ENCODE data around the gene ZBTB40. TPM values are rescaled to one million over a fixed set of nuclear protein-coding genes. Genes with fewer than 3 reads are reported as not detected.

The ZBTB40 gene
- total and polyA plus RNA-seq, 2 of the 13 experiments (the other 11 are each of a cell fraction or from before 2014, with no cell fraction given), result 8.8 to 16.5 TPM

DNA sequence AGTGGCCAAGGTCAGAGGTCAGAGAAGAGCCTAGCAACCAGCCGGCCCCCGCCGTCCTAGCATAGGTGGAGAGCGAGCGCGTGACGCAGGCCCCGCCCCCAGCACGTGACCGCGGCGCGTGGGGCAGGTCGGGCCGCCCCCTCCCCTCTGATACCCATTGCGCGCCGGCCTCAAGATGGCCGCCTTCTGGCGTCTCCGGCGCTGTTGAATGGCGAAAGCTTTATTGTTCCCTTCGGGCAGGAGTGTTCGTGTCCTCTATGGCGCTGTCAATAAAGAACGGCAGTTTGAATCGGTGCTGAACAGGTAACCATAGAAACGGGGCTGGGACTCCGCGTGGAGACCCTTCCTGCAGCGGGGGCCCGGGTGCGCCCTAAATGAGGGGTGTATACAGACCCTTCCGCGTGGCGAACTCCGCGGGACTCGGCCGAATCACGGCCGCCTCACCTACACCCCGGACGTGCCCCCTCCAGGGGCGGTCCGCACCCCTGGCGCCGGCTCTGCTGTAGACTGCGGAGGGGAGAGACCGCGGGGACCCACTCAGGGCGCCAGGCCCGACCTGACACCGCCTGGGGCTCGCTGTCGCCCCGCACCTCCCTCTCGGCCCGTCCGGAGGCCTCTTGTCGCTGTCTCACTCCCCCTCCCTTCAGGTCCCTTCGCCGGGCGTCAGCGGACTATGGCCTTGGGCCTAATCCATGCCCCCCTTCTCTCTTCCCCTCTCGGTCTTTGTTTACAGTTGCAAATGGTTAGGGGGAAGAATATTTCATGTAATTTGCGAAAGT is at the start of gene ZBTB40 (continued):
- TF ChIP-seq ZNF670 (CRISPR knock-in tag; IDR thresholded peaks at IDR 0.05; ENCODE audit: borderline replicate concordance) (peak; percentile 94), GZF1 (CRISPR knock-in tag; IDR thresholded peaks at IDR 0.05) (no peak), RARA (CRISPR knock-in tag; IDR thresholded peaks at IDR 0.05) (peak; percentile 69), ATM (IDR thresholded peaks at IDR 0.05; ENCODE audit: borderline replicate concordance) (no peak), ZNF766 (CRISPR knock-in tag; IDR thresholded peaks at IDR 0.05; ENCODE audit: borderline replicate concordance) (0 out of 2 replicates have a peak, but pooled peaks have one; percentile 20), ZNF883 (CRISPR knock-in tag; IDR thresholded peaks at IDR 0.05; ENCODE audit: not compliant biosample characterization) (no peak), HMGA1 (CRISPR knock-in tag; conservative IDR thresholded peaks at IDR 0.05) (no peak), ZNF468 (CRISPR knock-in tag; IDR thresholded peaks at IDR 0.05) (no peak), ZNF615 (CRISPR knock-in tag; IDR thresholded peaks at IDR 0.05; ENCODE audit: borderline replicate concordance) (no peak), ZFX (CRISPR knock-in tag; IDR thresholded peaks at IDR 0.05; ENCODE audit: low read depth) (peak; percentile 94), U2AF2 (IDR thresholded peaks at IDR 0.05; ENCODE audit: low read depth, low read length) (peak; percentile 56; the same call in 1 of the 2 replicates), ZNF737 (CRISPR knock-in tag; IDR thresholded peaks at IDR 0.05; ENCODE audit: borderline replicate concordance) (peak; percentile 66; the same call in 1 of the 2 replicates), ZNF788 (CRISPR knock-in tag; IDR thresholded peaks at IDR 0.05; ENCODE audit: borderline replicate concordance) (peak; percentile 86; the same call in 1 of the 2 replicates), ELF3 (CRISPR knock-in tag; IDR thresholded peaks at IDR 0.05) (0 out of 2 replicates have a peak, but pooled peaks have one; percentile 63), ZNF33B (CRISPR knock-in tag; IDR thresholded peaks at IDR 0.05) (no peak; the same call in 1 of the 2 replicates)
- TF ChIP-seq, protein P1, sequence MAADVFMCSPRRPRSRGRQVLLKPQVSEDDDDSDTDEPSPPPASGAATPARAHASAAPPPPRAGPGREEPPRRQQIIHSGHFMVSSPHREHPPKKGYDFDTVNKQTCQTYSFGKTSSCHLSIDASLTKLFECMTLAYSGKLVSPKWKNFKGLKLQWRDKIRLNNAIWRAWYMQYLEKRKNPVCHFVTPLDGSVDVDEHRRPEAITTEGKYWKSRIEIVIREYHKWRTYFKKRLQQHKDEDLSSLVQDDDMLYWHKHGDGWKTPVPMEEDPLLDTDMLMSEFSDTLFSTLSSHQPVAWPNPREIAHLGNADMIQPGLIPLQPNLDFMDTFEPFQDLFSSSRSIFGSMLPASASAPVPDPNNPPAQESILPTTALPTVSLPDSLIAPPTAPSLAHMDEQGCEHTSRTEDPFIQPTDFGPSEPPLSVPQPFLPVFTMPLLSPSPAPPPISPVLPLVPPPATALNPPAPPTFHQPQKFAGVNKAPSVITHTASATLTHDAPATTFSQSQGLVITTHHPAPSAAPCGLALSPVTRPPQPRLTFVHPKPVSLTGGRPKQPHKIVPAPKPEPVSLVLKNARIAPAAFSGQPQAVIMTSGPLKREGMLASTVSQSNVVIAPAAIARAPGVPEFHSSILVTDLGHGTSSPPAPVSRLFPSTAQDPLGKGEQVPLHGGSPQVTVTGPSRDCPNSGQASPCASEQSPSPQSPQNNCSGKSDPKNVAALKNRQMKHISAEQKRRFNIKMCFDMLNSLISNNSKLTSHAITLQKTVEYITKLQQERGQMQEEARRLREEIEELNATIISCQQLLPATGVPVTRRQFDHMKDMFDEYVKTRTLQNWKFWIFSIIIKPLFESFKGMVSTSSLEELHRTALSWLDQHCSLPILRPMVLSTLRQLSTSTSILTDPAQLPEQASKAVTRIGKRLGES (CRISPR knock-in tag; IDR thresholded peaks at IDR 0.05; ENCODE audit: borderline replicate concordance), result no peak
- TF ChIP-seq, protein P2, sequence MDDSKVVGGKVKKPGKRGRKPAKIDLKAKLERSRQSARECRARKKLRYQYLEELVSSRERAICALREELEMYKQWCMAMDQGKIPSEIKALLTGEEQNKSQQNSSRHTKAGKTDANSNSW (CRISPR knock-in tag; IDR thresholded peaks at IDR 0.05; ENCODE audit: borderline replicate concordance), result no peak; the same call in 1 of the 2 replicates
- TF ChIP-seq, protein P3, sequence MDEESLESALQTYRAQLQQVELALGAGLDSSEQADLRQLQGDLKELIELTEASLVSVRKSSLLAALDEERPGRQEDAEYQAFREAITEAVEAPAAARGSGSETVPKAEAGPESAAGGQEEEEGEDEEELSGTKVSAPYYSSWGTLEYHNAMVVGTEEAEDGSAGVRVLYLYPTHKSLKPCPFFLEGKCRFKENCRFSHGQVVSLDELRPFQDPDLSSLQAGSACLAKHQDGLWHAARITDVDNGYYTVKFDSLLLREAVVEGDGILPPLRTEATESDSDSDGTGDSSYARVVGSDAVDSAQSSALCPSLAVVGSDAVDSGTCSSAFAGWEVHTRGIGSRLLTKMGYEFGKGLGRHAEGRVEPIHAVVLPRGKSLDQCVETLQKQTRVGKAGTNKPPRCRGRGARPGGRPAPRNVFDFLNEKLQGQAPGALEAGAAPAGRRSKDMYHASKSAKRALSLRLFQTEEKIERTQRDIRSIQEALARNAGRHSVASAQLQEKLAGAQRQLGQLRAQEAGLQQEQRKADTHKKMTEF (CRISPR knock-in tag; IDR thresholded peaks at IDR 0.05), result peak; percentile 95
- TF ChIP-seq, protein P4, sequence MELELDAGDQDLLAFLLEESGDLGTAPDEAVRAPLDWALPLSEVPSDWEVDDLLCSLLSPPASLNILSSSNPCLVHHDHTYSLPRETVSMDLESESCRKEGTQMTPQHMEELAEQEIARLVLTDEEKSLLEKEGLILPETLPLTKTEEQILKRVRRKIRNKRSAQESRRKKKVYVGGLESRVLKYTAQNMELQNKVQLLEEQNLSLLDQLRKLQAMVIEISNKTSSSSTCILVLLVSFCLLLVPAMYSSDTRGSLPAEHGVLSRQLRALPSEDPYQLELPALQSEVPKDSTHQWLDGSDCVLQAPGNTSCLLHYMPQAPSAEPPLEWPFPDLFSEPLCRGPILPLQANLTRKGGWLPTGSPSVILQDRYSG (CRISPR knock-in tag; IDR thresholded peaks at IDR 0.05), result 0 out of 2 replicates have a peak, but pooled peaks have one; percentile 13
- TF ChIP-seq, protein P5, sequence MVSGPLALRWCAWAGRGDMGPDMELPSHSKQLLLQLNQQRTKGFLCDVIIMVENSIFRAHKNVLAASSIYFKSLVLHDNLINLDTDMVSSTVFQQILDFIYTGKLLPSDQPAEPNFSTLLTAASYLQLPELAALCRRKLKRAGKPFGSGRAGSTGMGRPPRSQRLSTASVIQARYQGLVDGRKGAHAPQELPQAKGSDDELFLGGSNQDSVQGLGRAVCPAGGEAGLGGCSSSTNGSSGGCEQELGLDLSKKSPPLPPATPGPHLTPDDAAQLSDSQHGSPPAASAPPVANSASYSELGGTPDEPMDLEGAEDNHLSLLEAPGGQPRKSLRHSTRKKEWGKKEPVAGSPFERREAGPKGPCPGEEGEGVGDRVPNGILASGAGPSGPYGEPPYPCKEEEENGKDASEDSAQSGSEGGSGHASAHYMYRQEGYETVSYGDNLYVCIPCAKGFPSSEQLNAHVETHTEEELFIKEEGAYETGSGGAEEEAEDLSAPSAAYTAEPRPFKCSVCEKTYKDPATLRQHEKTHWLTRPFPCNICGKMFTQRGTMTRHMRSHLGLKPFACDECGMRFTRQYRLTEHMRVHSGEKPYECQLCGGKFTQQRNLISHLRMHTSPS (CRISPR knock-in tag; IDR thresholded peaks at IDR 0.05; ENCODE audit: low read depth), result 0 out of 2 replicates have a peak, but pooled peaks have one; percentile 35

All from HepG2 (cell line).